Smooth muscle cell of the pulmonary artery (primary cell): ENCODE results near the gene ERRFI1. TPM values are rescaled to one million over a fixed set of nuclear protein-coding genes. Genes with fewer than 3 reads are reported as not detected.

Experiments
- total RNA-seq: library from RNA; depleted of rRNA; stranded (reverse); fragments of >200 nt; gene quantifications from 2 replicates; pipeline ENCODE4 v1.2.3, GENCODE V29; 2014

The ERRFI1 gene
- total RNA-seq: 136 and 176 TPM in 2 replicates

GRCh38 chr1:8026153-8026975 lies at the start of gene ERRFI1:
Gene ERRFI1 (minus strand): TSS chr1:8026309. CDS start chr1:8015619, 10,690 bp downstream.

Other genes with a start within 250 kb of the ERRFI1 start
- gene PER3, start 242.0 kb downstream of the ERRFI1 start, total RNA-seq: 9.3 and 9.9 TPM in 2 replicates
- not detected in 2 replicates for gene UTS2, start 173.2 kb downstream of the ERRFI1 start, total RNA-seq
- 0.07 and 0.30 TPM in 2 replicates for gene TNFRSF9, start 85.5 kb downstream of the ERRFI1 start, total RNA-seq
- 166 and 183 TPM in 2 replicates for gene PARK7, start 64.6 kb downstream of the ERRFI1 start, total RNA-seq